HUDEP-2 (cell line): ENCODE results near the gene ANKRD53.
A peak's percentile ranks its signal among the peaks of the same experiment; 100 is the strongest.

Source experiments
- DNase-seq, 76 experiments: peaks; one replicate each; lab custom pipeline; 2025; ENCODE audit not compliant: unreplicated experiment in 76 of 76; lab: John Stamatoyannopoulos, UW

The ANKRD53 gene

GRCh38 chr2:70964596-70965386, 13.6 kb upstream of the ANKRD53 start:
- DNase-seq, result peak in 64 of 76 experiments; percentile 14 to 77 (median 52)

- no peak for DNase-seq
Measured at GRCh38 chr2:70965506-70965905, 12.9 kb upstream of the ANKRD53 start.

GRCh38 chr2:70966681-70967080, 11.7 kb upstream of the ANKRD53 start:
- no peak for DNase-seq

- no peak for DNase-seq
Measured at GRCh38 chr2:70967189-70967588, 11.2 kb upstream of the ANKRD53 start.

GRCh38 chr2:70974592-70974991, 3.8 kb upstream of the ANKRD53 start:
- no peak for DNase-seq

- DNase-seq, result peak in 3 of 76 experiments; percentile 5 to 20 (median 9)
Measured at GRCh38 chr2:70975237-70975636, 3.2 kb upstream of the ANKRD53 start.

- peak in 1 of 76 experiments; percentile 23 for DNase-seq
Measured at GRCh38 chr2:70977605-70978205, 725 bp upstream of the ANKRD53 start.

GRCh38 chr2:70979180-70979488, 704 bp downstream of the ANKRD53 start:
- DNase-seq, result no peak

- DNase-seq, result peak in 1 of 76 experiments; percentile 14
Measured at GRCh38 chr2:70979626-70980025, 1.2 kb downstream of the ANKRD53 start.

- DNase-seq, result no peak
Measured at GRCh38 chr2:70981421-70981820, 3.0 kb downstream of the ANKRD53 start.

- DNase-seq, result no peak
Measured at GRCh38 chr2:70981866-70982810, 3.7 kb downstream of the ANKRD53 start.

GRCh38 chr2:70982971-70983370, 4.5 kb downstream of the ANKRD53 start:
- no peak for DNase-seq

GRCh38 chr2:70983506-70984227, 5.2 kb downstream of the ANKRD53 start:
- DNase-seq, result no peak

GRCh38 chr2:70984228-70984575, 5.8 kb downstream of the ANKRD53 start:
- DNase-seq, result no peak

- peak in 70 of 76 experiments; percentile 9 to 79 (median 51) for DNase-seq
Measured at GRCh38 chr2:70984576-70985282, 6.3 kb downstream of the ANKRD53 start.

- no peak for DNase-seq
Measured at GRCh38 chr2:70985283-70985688, 6.9 kb downstream of the ANKRD53 start.

GRCh38 chr2:70985956-70986355, 7.5 kb downstream of the ANKRD53 start:
- no peak for DNase-seq

- no peak for DNase-seq
Measured at GRCh38 chr2:70986499-70987189, 8.2 kb downstream of the ANKRD53 start.

GRCh38 chr2:70987386-70987785, 9.0 kb downstream of the ANKRD53 start:
- DNase-seq, result no peak
